ENCODE data around the gene ADAMTS8. TPM values are rescaled to one million over a fixed set of nuclear protein-coding genes. Genes with fewer than 3 reads are reported as not detected.

Gene ADAMTS8
- total RNA-seq, 4 donors from 2014 or later = 0.85 to 1.7 TPM; not detected in 2

GRCh38 chr11:130416906-130417305, 11.5 kb downstream of the ADAMTS8 start:
- Histone ChIP-seq H3K4me1 (peaks cover 0 to 7% (median 0%) of the 10 kb centered on the region in 4 donors), H3K36me3 (no peaks in the 10 kb centered on the region), H3K27ac (no peak overlapping the region), H3K4me3 (no peak overlapping the region), H3K9me3 (no peaks in the 10 kb centered on the region), H3K27me3 (no peaks in the 10 kb centered on the region)
- no peak for TF ChIP-seq POLR2A (IDR thresholded peaks at IDR 0.05)
- no peak for TF ChIP-seq CTCF (IDR thresholded peaks at IDR 0.05)
- DNase-seq = no peak

DNA sequence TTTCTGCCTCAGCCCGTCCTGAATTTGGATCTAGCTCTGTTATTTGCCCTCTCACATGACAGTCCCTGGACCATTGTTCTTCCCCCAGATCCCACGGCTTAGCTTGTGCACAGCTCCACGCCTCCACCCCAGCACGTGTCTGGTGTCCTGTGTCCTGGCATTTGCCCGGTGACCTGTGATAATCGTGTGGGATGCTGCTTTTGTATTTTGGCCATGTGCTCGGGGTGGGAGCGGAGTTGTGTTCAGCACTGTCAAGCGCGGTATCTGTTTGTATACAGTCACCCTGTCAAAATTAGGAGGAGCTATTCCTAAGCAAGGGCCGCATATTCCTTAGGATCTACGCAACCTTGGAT, 11.9 kb downstream of the ADAMTS8 start:
- H3K4me1 ChIP-seq = peaks cover 0 to 7% (median 0%) of the 10 kb centered on the region in 4 donors

DNA sequence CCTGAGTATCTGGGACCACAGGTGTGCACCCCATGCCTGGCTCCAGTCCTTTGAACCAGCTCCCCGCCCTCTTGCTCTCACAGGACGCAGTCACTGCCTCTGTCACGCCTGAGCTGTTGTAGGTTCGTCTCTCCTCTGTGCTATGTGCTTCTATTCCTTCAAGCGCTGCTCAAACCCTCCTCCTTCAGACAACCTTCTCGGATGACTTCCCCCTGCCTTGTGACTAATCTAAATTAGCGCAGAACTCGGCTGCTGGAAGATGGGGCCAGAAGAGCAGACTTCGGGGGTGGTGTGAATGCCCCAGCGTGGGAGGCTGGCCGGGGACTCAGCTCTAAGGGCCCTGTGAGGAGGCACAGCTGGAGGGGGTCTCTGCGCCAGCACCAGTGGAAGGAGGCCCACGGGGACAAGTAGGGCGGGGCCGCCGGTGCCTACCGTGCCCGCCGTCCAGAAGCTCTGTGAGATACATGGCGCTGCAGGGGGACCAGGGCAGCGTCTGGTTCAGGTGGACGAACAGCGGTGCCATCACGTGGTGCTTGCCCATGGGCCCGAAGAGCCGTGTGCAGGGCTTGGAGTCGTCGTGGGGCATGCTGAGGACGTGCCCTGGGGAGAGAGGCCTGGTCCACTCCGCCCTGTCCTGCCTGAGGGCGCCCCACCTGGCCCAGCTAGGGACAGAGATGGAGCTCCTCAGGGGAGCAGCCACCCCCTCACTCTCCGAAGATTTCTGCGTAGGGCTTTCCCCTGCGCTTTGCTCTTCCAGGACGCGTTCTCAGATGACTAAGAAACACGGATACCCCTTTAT, 12.5 kb downstream of the ADAMTS8 start:
- DNase-seq = no peak
- Histone ChIP-seq H3K27me3 (no peaks in the 10 kb centered on the region), H3K9me3 (no peaks in the 10 kb centered on the region), H3K4me1 (peaks cover 0 to 5% (median 0%) of the 10 kb centered on the region in 4 donors), H3K4me3 (no peak overlapping the region), H3K27ac (no peak overlapping the region), H3K36me3 (no peaks in the 10 kb centered on the region)
- no peak for TF ChIP-seq POLR2A (IDR thresholded peaks at IDR 0.05)
- no peak for TF ChIP-seq CTCF (IDR thresholded peaks at IDR 0.05)

More for the DNA sequence above, 11.9 kb downstream of the ADAMTS8 start:
- Histone ChIP-seq H3K27me3 (no peaks in the 10 kb centered on the region), H3K36me3 (no peaks in the 10 kb centered on the region), H3K9me3 (no peaks in the 10 kb centered on the region), H3K27ac (no peak overlapping the region), H3K4me3 (no peak overlapping the region)
- no peak for DNase-seq
- TF ChIP-seq POLR2A (IDR thresholded peaks at IDR 0.05) (no peak), CTCF (IDR thresholded peaks at IDR 0.05) (no peak)

GRCh38 chr11:130414107-130415080, 14.0 kb downstream of the ADAMTS8 start:
- no peak for DNase-seq
- Histone ChIP-seq H3K36me3 (no peaks in the 10 kb centered on the region), H3K27ac (no peak overlapping the region), H3K27me3 (no peaks in the 10 kb centered on the region), H3K4me3 (no peak overlapping the region), H3K9me3 (no peaks in the 10 kb centered on the region), H3K4me1 (no peaks in the 10 kb centered on the region)
- TF ChIP-seq POLR2A (IDR thresholded peaks at IDR 0.05) = no peak
- no peak for TF ChIP-seq CTCF (IDR thresholded peaks at IDR 0.05)

DNA sequence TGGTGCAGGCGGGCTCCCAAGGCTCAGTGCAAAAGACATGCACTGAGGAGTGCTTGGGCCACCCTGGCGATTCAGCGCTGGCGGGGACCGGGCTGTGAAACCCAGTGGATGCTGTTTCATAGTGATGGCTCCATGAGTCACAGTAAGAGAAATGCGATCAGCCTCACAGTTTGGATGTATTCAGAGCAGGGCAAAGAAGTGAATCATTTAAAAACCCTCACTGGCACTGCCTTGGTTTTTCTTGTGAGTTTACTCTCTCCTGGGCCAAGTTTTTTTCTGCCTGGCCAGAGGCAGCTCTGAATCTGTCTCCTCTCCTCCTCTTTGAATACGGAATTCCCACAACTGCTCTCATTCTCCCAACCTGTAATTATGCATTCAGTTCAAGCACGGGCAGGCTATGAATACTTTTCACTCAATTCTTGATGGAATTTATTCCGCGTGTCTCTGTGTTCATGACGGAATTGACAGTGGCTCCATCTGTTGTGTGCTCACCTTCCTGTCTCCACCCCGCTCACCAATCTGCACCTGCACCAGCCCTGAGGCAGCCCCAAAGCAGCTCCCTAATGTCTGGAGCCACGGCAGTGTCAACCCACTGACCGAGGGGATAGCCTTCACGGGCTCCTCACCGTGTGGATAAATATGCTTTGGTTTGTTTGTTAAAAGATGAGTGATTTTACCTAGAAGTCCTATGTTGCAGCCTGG, 14.9 kb downstream of the ADAMTS8 start:
- no peaks in the 10 kb centered on the region for H3K36me3 ChIP-seq
- H3K9me3 ChIP-seq = no peaks in the 10 kb centered on the region
- DNase-seq = no peak
- no peaks in the 10 kb centered on the region for H3K27me3 ChIP-seq
- no peak overlapping the region for H3K4me3 ChIP-seq
- no peak overlapping the region for H3K27ac ChIP-seq
- TF ChIP-seq CTCF (IDR thresholded peaks at IDR 0.05) = no peak
- TF ChIP-seq POLR2A (IDR thresholded peaks at IDR 0.05) = no peak
- no peaks in the 10 kb centered on the region for H3K4me1 ChIP-seq
